Iris pigment epithelial cell (primary cell): ENCODE measurements around the gene CLEC18C.
"Not testable (repeated sequence)": the region's sequence is repeated elsewhere in the genome, so short reads cannot be mapped to it uniquely, and the experiment has no call there.

Experiments used
- DNase-seq: peaks from one replicate; pipeline ENCODE4 v3.0.0-alpha.2; 2011; ENCODE audit warnings: low read depth

CLEC18C gene

GRCh38 chr16:70218586-70218985, 45.0 kb downstream of the CLEC18C start:
- peak; percentile 25 for DNase-seq

GRCh38 chr16:70222574-70222973, 49.0 kb downstream of the CLEC18C start:
- DNase-seq = not testable (repeated sequence)

GRCh38 chr16:70223216-70223615, 49.6 kb downstream of the CLEC18C start:
- DNase-seq = not testable (repeated sequence)

GRCh38 chr16:70223971-70224513, 50.5 kb downstream of the CLEC18C start:
- not testable (repeated sequence) for DNase-seq

GRCh38 chr16:70224645-70225044, 51.1 kb downstream of the CLEC18C start:
- not testable (repeated sequence) for DNase-seq

GRCh38 chr16:70225430-70225829, 51.8 kb downstream of the CLEC18C start:
- not testable (repeated sequence) for DNase-seq

GRCh38 chr16:70226024-70226423, 52.4 kb downstream of the CLEC18C start:
- not testable (repeated sequence) for DNase-seq

- DNase-seq = not testable (repeated sequence)
Measured at GRCh38 chr16:70231831-70232230, 58.2 kb downstream of the CLEC18C start.
